ENCODE data around the gene NFATC2IP.
"Not testable (repeated sequence)": the region's sequence is repeated elsewhere in the genome, so short reads cannot be mapped to it uniquely, and the experiment has no call there.

Gene NFATC2IP

GRCh38 chr16:29004496-29005139 is 53.9 kb downstream of the NFATC2IP start:
- not testable (repeated sequence) for DNase-seq

GRCh38 chr16:29007730-29008593 is 57.2 kb downstream of the NFATC2IP start:
- no peak for DNase-seq

- DNase-seq, result no peak
Measured at GRCh38 chr16:29009050-29009837, 58.5 kb downstream of the NFATC2IP start.

GRCh38 chr16:29009838-29010166 is 59.1 kb downstream of the NFATC2IP start:
- no peak for DNase-seq

- peak; percentile 11 for DNase-seq
Measured at GRCh38 chr16:29011112-29011511, 60.4 kb downstream of the NFATC2IP start.

- no peak for DNase-seq
Measured at GRCh38 chr16:29011851-29012250, 61.1 kb downstream of the NFATC2IP start.

GRCh38 chr16:29012913-29013553 is 62.3 kb downstream of the NFATC2IP start:
- no peak for DNase-seq

- no peak for DNase-seq
Measured at GRCh38 chr16:29014561-29015069, 63.9 kb downstream of the NFATC2IP start.
